Measurements from ENCODE around the gene GNG3. TPM values are rescaled to one million over a fixed set of nuclear protein-coding genes. Genes with fewer than 3 reads are reported as not detected.

Gene GNG3
- total and polyA plus RNA-seq, 2 of the 8 experiments (the other 6 are each of a cell fraction or from before 2014, with no cell fraction given) = 4.9 to 12.1 TPM

DNA sequence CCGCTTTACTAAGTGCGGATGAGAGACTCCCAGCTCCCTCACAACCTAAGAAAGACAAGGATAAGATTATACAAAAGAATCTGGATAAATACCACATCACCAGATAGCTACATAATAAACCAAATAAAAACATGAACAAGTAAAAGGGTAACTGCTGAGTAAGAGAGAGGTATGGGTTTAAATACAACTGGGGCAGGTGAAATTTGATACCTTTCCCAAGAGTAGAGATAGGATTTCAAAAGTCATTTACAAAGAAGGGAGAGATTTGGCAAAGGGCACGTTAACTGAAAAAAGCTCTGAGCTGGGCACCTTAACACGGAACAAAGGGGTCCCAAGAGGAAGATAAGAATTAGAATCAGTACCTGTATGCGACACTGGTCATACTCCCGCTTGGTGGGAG, 30.3 kb upstream of the GNG3 start:
- no peak overlapping the region for H4K5ac ChIP-seq (ENCODE audit: insufficient read length, low read depth, low read length)
- no peak overlapping the region for H2BK12ac ChIP-seq (ENCODE audit: low read depth, low read length)
- H3K9me3 ChIP-seq (ENCODE audit: insufficient read depth in 2 of 2, low read depth in 1 of 2, low read length in 1 of 2) = no peaks in the 10 kb centered on the region
- H4K8ac ChIP-seq (ENCODE audit: extremely low read depth, insufficient read depth, low read length) = no peak overlapping the region
- H3K27ac ChIP-seq (ENCODE audit: low read depth, low read length) = no peak overlapping the region
- peak overlapping the region in 1 of 4 experiments; percentile 98; a peak in 3 of 8 replicates for H3K4me3 ChIP-seq (ENCODE audit: extremely low read depth in 1 of 4, insufficient read depth in 2 of 4, low read depth in 3 of 4, low read length in 4 of 4)
- H3K23me2 ChIP-seq (ENCODE audit: low read depth, low read length) = peaks cover 4% of the 10 kb centered on the region; the same call in 1 of the 2 replicates
- ChIA-PET POLR2A (ENCODE audit: partially characterized antibody) (interaction anchor here (0.7 to 61.4 kb wide), 11 partner anchors 14 to 110 kb away, joined by 3 to 2041 read pairs (median 3); partner anchors contain the start of genes BSCL2, C11orf98, CSKMT and GANAB), CTCF (ENCODE audit: partially characterized antibody) (interaction anchor here (0.5 to 3.2 kb wide), 11 partner anchors 8 to 209 kb away, joined by 3 to 16 read pairs (median 5); partner anchors contain the start of genes CSKMT and EML3)
- no peak overlapping the region for H4K91ac ChIP-seq (replicated peaks; ENCODE audit: insufficient read length, low read length)
- H3K14ac ChIP-seq (ENCODE audit: insufficient read length) = no peak overlapping the region
- peak overlapping the region; percentile 74 to 86; a peak in 2 of 4 replicates for H3K4me2 ChIP-seq (ENCODE audit: insufficient read depth in 1 of 2, low read depth in 2 of 2, low read length in 2 of 2)
- peaks cover 0 to 1% of the 10 kb centered on the region in 2 experiments for H4K20me1 ChIP-seq (replicated peaks in 1 of 2; ENCODE audit: control insufficient read depth in 1 of 2, insufficient read depth in 2 of 2, low read length in 2 of 2)
- H3K18ac ChIP-seq (ENCODE audit: extremely low read depth, low read length) = no peak overlapping the region
- no peak for FAIRE-seq
- H2AK5ac ChIP-seq (ENCODE audit: low read depth, low read length) = no peak overlapping the region
- no peaks in the 10 kb centered on the region for H3K27me3 ChIP-seq (replicated peaks in 1 of 4; ENCODE audit: control insufficient read depth in 3 of 4, extremely low read depth in 1 of 4, insufficient read depth in 3 of 4, low read length in 3 of 4)
- H2BK120ac ChIP-seq (replicated peaks; ENCODE audit: low read depth, low read length) = no peak overlapping the region
- TF ChIP-seq SP1 (IDR thresholded peaks at IDR 0.05; ENCODE audit: low read depth, low read length) = no peak
- peaks cover 5 to 29% (median 9%) of the 10 kb centered on the region in 4 experiments; a peak in 5 of 8 replicates for H3K36me3 ChIP-seq (ENCODE audit: control insufficient read depth in 2 of 4, insufficient read depth in 4 of 4, low read length in 3 of 4)
- H3K4me1 ChIP-seq (replicated peaks in 1 of 4; ENCODE audit: control insufficient read depth in 3 of 4, insufficient read depth in 4 of 4, low read length in 3 of 4) = peaks cover 3 to 8% (median 6%) of the 10 kb centered on the region in 4 experiments; a peak in 5 of 7 replicates
- H3K4ac ChIP-seq (replicated peaks; ENCODE audit: insufficient read length, low read depth, low read length) = no peak overlapping the region
- no peak overlapping the region for H2BK15ac ChIP-seq (ENCODE audit: low read length)
- H2BK20ac ChIP-seq (ENCODE audit: low read length) = no peak overlapping the region
- H3K79me1 ChIP-seq (ENCODE audit: low read depth, low read length) = peaks cover 9% of the 10 kb centered on the region
- no peak for DNase-seq (ENCODE audit: low read depth in 1 of 2, low spot score in 2 of 2)
- H3K9ac ChIP-seq (replicated peaks in 1 of 4; ENCODE audit: extremely low read depth in 1 of 4, low read depth in 3 of 4, low read length in 3 of 4) = no peak overlapping the region
- no peak overlapping the region for H2BK5ac ChIP-seq (ENCODE audit: low read depth, low read length)
- no peak overlapping the region for H2AFZ ChIP-seq (ENCODE audit: low read length)
- H3K56ac ChIP-seq (replicated peaks; ENCODE audit: insufficient read length, low read depth, low read length) = no peak overlapping the region
- H3K79me2 ChIP-seq (ENCODE audit: control insufficient read depth in 1 of 2, insufficient read depth in 2 of 2, low read length in 2 of 2) = peaks cover 0 to 23% of the 10 kb centered on the region in 2 experiments; a peak in 2 of 4 replicates
- 88% methylated on average over 6 of the region's 6 CpGs; no CpG with 5 or more reads in 1 of the 2 experiments for whole genome bisulfite sequencing, 2 experiments (ENCODE audit: extremely low coverage in 1 of 2, insufficient coverage in 1 of 2, insufficient read length in 1 of 2, insufficient replicate concordance in 2 of 2, low coverage in 1 of 2, low lambda C conversion rate in 2 of 2, missing lambda C conversion rate in 1 of 2)
- H3K23ac ChIP-seq (ENCODE audit: insufficient read length) = no peak overlapping the region
